DND-41 (cell line): ENCODE data around the gene HIC2.
A peak's percentile ranks its signal among the peaks of the same experiment; 100 is the strongest.
"Not testable (repeated sequence)": the region's sequence is repeated elsewhere in the genome, so short reads cannot be mapped to it uniquely, and the experiment has no call there.

Experiments
- ATAC-seq: fragments of 200-7000 bp; cut with Tn5 transposase; 3 replicates; pipeline ENCODE4 v1.9.1; 2021; ENCODE audit warnings: low read depth; ENCODE audit not compliant: insufficient read depth
- DNase-seq: peaks from one replicate; pipeline ENCODE4 v3.0.0-alpha.2; 2020
- H2AFZ ChIP-seq: 2 replicates; pipeline ENCODE4 v1.6.0; 2012; ENCODE audit warnings: low read depth, low read length
- H3K27ac ChIP-seq: 2 replicates; pipeline ENCODE4 v1.5.1; 2012; ENCODE audit warnings: low read length, inconsistent platforms
- H3K27me3 ChIP-seq: fragments of 200-600 bp; sonication (generic); 2 replicates; pipeline ENCODE4 v1.6.0; 2012; ENCODE audit warnings: low read length, mild to moderate bottlenecking, inconsistent platforms; ENCODE audit not compliant: insufficient read depth, poor library complexity
- H3K36me3 ChIP-seq: 2 replicates; pipeline ENCODE4 v1.5.1; 2012; ENCODE audit warnings: low read length, inconsistent platforms; ENCODE audit not compliant: insufficient read depth
- H3K4me1 ChIP-seq: 2 replicates; pipeline ENCODE4 v1.5.1; 2012; ENCODE audit warnings: mild to moderate bottlenecking, low read length; ENCODE audit not compliant: insufficient read depth
- H3K4me2 ChIP-seq: 2 replicates; pipeline ENCODE4 v1.6.0; 2012; ENCODE audit warnings: mild to moderate bottlenecking, moderate library complexity, low read length, inconsistent platforms; ENCODE audit not compliant: insufficient read depth
- H3K4me3 ChIP-seq, 2 experiments: fragments of 200-600 bp in 1 of 2; shearing (Covaris generic) in 1 of 2; 2 replicates each; pipeline ENCODE4 v1.5.1; 2012 to 2016; ENCODE audit warnings: inconsistent platforms in 2 of 2, low read length in 2 of 2, mild to moderate bottlenecking in 2 of 2, low read depth in 1 of 2, moderate library complexity in 1 of 2
- H3K79me2 ChIP-seq: 2 replicates; pipeline ENCODE4 v1.6.0; 2012; ENCODE audit warnings: low read length, inconsistent platforms; ENCODE audit not compliant: insufficient read depth
- H3K9ac ChIP-seq: 2 replicates; pipeline ENCODE4 v1.6.0; 2012; ENCODE audit warnings: low read depth, mild to moderate bottlenecking, inconsistent platforms, low read length, moderate library complexity
- H3K9me3 ChIP-seq: 2 replicates; pipeline ENCODE4 v1.5.1; 2012; ENCODE audit warnings: low read length, moderate library complexity, mild to moderate bottlenecking, inconsistent platforms; ENCODE audit not compliant: insufficient read depth, severe bottlenecking
- H4K20me1 ChIP-seq: 2 replicates; pipeline ENCODE4 v1.6.0; 2012; ENCODE audit warnings: low read length; ENCODE audit not compliant: insufficient read depth
- CTCF ChIP-seq: IDR thresholded peaks from 2 replicates; pipeline ENCODE4 v1.5.1; 2012; ENCODE audit warnings: borderline replicate concordance, low read length, moderate library complexity, mild to moderate bottlenecking; ENCODE audit not compliant: poor library complexity, severe bottlenecking; ENCODE audit errors: extremely low read depth
- EZH2 ChIP-seq: IDR thresholded peaks from 3 replicates; pipeline ENCODE4 v1.6.1; 2012; ENCODE audit warnings: borderline replicate concordance, low read depth, mild to moderate bottlenecking, moderate library complexity, low read length, inconsistent platforms; ENCODE audit not compliant: severe bottlenecking

Gene HIC2

GRCh38 chr22:21441170-21441569 is 24.0 kb downstream of the HIC2 start:
- not testable (repeated sequence) for H3K9ac ChIP-seq, H3K9me3 ChIP-seq, H3K4me3 ChIP-seq, H2AFZ ChIP-seq, H3K4me2 ChIP-seq, H3K27ac ChIP-seq, DNase-seq, H3K4me1 ChIP-seq, ATAC-seq, H3K27me3 ChIP-seq
- peaks cover 31% of the 10 kb centered on the region for H3K36me3 ChIP-seq
- peaks cover 31% of the 10 kb centered on the region for H4K20me1 ChIP-seq
- peaks cover 14% of the 10 kb centered on the region; the same call in 1 of the 2 replicates for H3K79me2 ChIP-seq

- H3K4me1 ChIP-seq, H3K9ac ChIP-seq, H3K4me3 ChIP-seq, H2AFZ ChIP-seq, DNase-seq, H3K27me3 ChIP-seq, ATAC-seq, H3K9me3 ChIP-seq, H3K4me2 ChIP-seq, H3K27ac ChIP-seq: not testable (repeated sequence)
- Histone ChIP-seq H3K79me2 (peaks cover 12% of the 10 kb centered on the region; the same call in 1 of the 2 replicates), H3K36me3 (peaks cover 41% of the 10 kb centered on the region), H4K20me1 (peaks cover 40% of the 10 kb centered on the region)
These were observed 25.0 kb downstream of the HIC2 start for GRCh38 chr22:21442123-21442522.

GRCh38 chr22:21442646-21443045 is 25.5 kb downstream of the HIC2 start:
- not testable (repeated sequence) for H3K4me2 ChIP-seq, H3K27ac ChIP-seq, H2AFZ ChIP-seq, H3K27me3 ChIP-seq, H3K4me3 ChIP-seq, H3K9ac ChIP-seq, H3K9me3 ChIP-seq, H3K4me1 ChIP-seq, ATAC-seq
- peak; percentile 1 for DNase-seq
- H3K36me3 ChIP-seq, result peaks cover 45% of the 10 kb centered on the region
- H4K20me1 ChIP-seq, result peaks cover 41% of the 10 kb centered on the region
- H3K79me2 ChIP-seq, result peaks cover 12% of the 10 kb centered on the region; the same call in 1 of the 2 replicates

- Histone ChIP-seq H3K4me3 (no peak overlapping the region), H3K4me1 (no peaks in the 10 kb centered on the region), H2AFZ (no peak overlapping the region), H3K9me3 (no peaks in the 10 kb centered on the region), H3K27ac (no peak overlapping the region), H4K20me1 (peaks cover 47% of the 10 kb centered on the region), H3K4me2 (no peak overlapping the region), H3K36me3 (peaks cover 50% of the 10 kb centered on the region), H3K79me2 (peaks cover 12% of the 10 kb centered on the region; the same call in 1 of the 2 replicates), H3K9ac (no peak overlapping the region), H3K27me3 (no peaks in the 10 kb centered on the region)
- no peak for ATAC-seq
- TF ChIP-seq EZH2, result no peak
- no peak for TF ChIP-seq CTCF
- peak; percentile 3 for DNase-seq
These were observed 26.0 kb downstream of the HIC2 start for GRCh38 chr22:21443057-21443734.

GRCh38 chr22:21443735-21444421 is 26.7 kb downstream of the HIC2 start:
- Histone ChIP-seq H3K36me3 (peaks cover 51% of the 10 kb centered on the region), H3K79me2 (peaks cover 12% of the 10 kb centered on the region; the same call in 1 of the 2 replicates), H3K4me1 (no peaks in the 10 kb centered on the region), H3K4me2 (no peak overlapping the region), H3K9me3 (no peaks in the 10 kb centered on the region), H2AFZ (no peak overlapping the region), H4K20me1 (peaks cover 48% of the 10 kb centered on the region), H3K27me3 (no peaks in the 10 kb centered on the region), H3K9ac (no peak overlapping the region), H3K27ac (no peak overlapping the region), H3K4me3 (no peak overlapping the region)
- TF ChIP-seq CTCF, result no peak
- no peak for TF ChIP-seq EZH2
- ATAC-seq (no peak), DNase-seq (peak; percentile 1)
